Calu3 (cell line): ENCODE results near the gene USH2A. TPM values are rescaled to one million over a fixed set of nuclear protein-coding genes. Genes with fewer than 3 reads are reported as not detected.

Experiments used
- BruUV-seq: library from RNA; stranded (reverse); fragments of 400-500 nt; replicated peaks from 2 replicates; lab custom pipeline; 2021; lab: Mats Ljungman, UMichigan
- CTCF ChIA-PET: fragments of 300-600 bp; sonication (Branson Sonifier 250); formaldehyde crosslinking; loops from one replicate; lab custom pipeline; 2022; ENCODE audit warnings: antibody characterized with exemption; lab: Charles Lee
- DNase-seq: peaks from one replicate; pipeline ENCODE4 v3.0.0; 2022
- H3K27ac Mint-ChIP-seq: one replicate; pipeline ENCODE4 v1.8.0; 2022; ENCODE audit warnings: mixed read lengths; ENCODE audit not compliant: unreplicated experiment
- H3K27me3 Mint-ChIP-seq: one replicate; pipeline ENCODE4 v1.8.0; 2022; ENCODE audit warnings: mixed read lengths; ENCODE audit not compliant: unreplicated experiment
- H3K36me3 Mint-ChIP-seq: one replicate; pipeline ENCODE4 v1.8.0; 2022; ENCODE audit warnings: mild to moderate bottlenecking, moderate library complexity, mixed read lengths; ENCODE audit not compliant: insufficient read depth, unreplicated experiment
- H3K4me1 Mint-ChIP-seq: one replicate; pipeline ENCODE4 v1.8.0; 2022; ENCODE audit warnings: mild to moderate bottlenecking, low read depth, mixed read lengths; ENCODE audit not compliant: unreplicated experiment
- H3K4me3 Mint-ChIP-seq: one replicate; pipeline ENCODE4 v1.8.0; 2022; ENCODE audit warnings: mild to moderate bottlenecking, low read depth, moderate library complexity, mixed read lengths; ENCODE audit not compliant: unreplicated experiment
- H3K9me3 Mint-ChIP-seq: one replicate; pipeline ENCODE4 v1.8.0; 2022; ENCODE audit warnings: low read depth, mixed read lengths; ENCODE audit not compliant: unreplicated experiment
- intact Hi-C: fragments of 100-400 bp; cut with micrococcal nuclease; formaldehyde crosslinking; loops from one replicate; pipeline ENCODE4 v1.10.0; 2022; ENCODE audit not compliant: unreplicated experiment
- total RNA-seq: library from RNA; stranded (reverse); gene quantifications from 2 replicates; pipeline ENCODE4 v1.2.3, GENCODE V29; 2022
- TF ChIP-seq, protein P1 (sequence below): fragments of 200-600 bp; IDR thresholded peaks from one replicate; pipeline ENCODE4 v1.8.0; 2022; ENCODE audit warnings: antibody characterized with exemption; ENCODE audit not compliant: unreplicated experiment

Gene USH2A
- total RNA-seq, 1 experiment from 2014 or later = not detected

GRCh38 chr1:216045400-216045799, 377.8 kb downstream of the USH2A start:
- Mint-ChIP-seq H3K27me3 (no peaks in the 10 kb centered on the region), H3K4me1 (no peaks in the 10 kb centered on the region), H3K27ac (no peak overlapping the region)

DNA sequence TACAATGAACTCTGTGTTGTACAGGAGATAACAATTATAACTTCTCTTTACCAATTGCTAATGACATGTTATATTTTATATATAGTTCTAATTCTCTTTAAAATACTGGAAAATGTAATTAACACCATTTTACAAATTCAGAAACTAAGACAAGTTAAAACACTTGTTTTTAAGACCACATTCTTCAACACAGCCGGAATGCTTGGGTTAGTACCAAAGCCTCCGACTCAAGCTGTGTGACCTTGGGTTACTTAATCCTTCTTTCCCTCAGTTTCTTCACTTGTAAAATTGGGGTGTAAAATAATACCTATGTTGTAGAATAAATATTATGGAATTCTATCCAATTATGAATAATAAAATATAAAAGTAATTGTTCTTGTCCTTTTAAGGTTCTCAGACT, 378.7 kb downstream of the USH2A start:
- no TSS peak for BruUV-seq
- Mint-ChIP-seq H3K4me3 (no peak overlapping the region), H3K9me3 (no peaks in the 10 kb centered on the region), H3K4me1 (no peaks in the 10 kb centered on the region), H3K27ac (no peak overlapping the region), H3K27me3 (no peaks in the 10 kb centered on the region), H3K36me3 (no peaks in the 10 kb centered on the region)
- DNase-seq = no peak
- intact Hi-C loops = no loop called here
- CTCF ChIA-PET = no interaction called here
- TF ChIP-seq, protein P1, sequence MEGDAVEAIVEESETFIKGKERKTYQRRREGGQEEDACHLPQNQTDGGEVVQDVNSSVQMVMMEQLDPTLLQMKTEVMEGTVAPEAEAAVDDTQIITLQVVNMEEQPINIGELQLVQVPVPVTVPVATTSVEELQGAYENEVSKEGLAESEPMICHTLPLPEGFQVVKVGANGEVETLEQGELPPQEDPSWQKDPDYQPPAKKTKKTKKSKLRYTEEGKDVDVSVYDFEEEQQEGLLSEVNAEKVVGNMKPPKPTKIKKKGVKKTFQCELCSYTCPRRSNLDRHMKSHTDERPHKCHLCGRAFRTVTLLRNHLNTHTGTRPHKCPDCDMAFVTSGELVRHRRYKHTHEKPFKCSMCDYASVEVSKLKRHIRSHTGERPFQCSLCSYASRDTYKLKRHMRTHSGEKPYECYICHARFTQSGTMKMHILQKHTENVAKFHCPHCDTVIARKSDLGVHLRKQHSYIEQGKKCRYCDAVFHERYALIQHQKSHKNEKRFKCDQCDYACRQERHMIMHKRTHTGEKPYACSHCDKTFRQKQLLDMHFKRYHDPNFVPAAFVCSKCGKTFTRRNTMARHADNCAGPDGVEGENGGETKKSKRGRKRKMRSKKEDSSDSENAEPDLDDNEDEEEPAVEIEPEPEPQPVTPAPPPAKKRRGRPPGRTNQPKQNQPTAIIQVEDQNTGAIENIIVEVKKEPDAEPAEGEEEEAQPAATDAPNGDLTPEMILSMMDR = no peak

More at GRCh38 chr1:216045400-216045799, 377.8 kb downstream of the USH2A start:
- peak; percentile 5 for DNase-seq
- CTCF ChIA-PET = interaction anchor here (0.9 to 1.1 kb wide), 3 partner anchors 12 to 175 kb away, joined by 3 to 5 read pairs (median 4); no protein-coding TSS in a partner anchor
- H3K9me3 Mint-ChIP-seq = no peaks in the 10 kb centered on the region
- BruUV-seq = no TSS peak
- TF ChIP-seq, protein P1 = no peak
- intact Hi-C loops = no loop called here
- no peaks in the 10 kb centered on the region for H3K36me3 Mint-ChIP-seq
- H3K4me3 Mint-ChIP-seq = no peak overlapping the region

GRCh38 chr1:216034506-216034905, 388.7 kb downstream of the USH2A start:
- CTCF ChIA-PET = no interaction called here
- H3K9me3 Mint-ChIP-seq = no peaks in the 10 kb centered on the region
- no peaks in the 10 kb centered on the region for H3K27me3 Mint-ChIP-seq

DNA sequence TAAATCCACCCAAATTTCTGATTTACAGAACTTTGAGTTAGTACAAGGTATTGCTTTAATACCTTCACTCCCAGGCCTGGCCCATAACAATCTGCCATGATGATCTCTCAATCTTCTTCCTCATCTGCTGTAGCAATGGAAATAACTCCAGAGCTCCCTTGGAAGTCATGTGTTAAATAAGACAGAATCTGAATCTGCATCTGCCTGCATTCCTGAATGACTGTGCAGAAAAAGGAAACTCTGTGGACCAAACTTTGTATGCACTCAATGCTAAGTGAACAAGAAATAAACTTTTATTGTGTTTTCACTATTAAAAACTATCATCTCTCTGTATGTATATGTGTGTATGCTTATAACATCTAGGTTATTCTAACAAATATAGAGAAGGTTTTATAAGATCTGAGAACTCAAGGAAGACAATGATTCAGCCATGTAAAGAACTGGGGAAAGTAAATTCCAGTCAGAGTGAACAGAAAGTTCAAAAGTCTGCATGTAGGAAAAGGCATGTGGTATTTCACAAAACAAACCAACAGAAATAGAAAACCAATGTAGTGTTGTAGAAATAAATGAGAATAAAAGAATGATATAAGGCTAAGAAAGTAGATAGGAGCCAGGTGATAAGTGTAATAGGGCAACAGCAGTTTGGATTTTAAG, 390.2 kb downstream of the USH2A start:
- Mint-ChIP-seq H3K36me3 (no peaks in the 10 kb centered on the region), H3K27me3 (no peaks in the 10 kb centered on the region), H3K9me3 (no peaks in the 10 kb centered on the region), H3K4me1 (no peaks in the 10 kb centered on the region), H3K27ac (no peak overlapping the region), H3K4me3 (no peak overlapping the region)
- no TSS peak for BruUV-seq
- DNase-seq = no peak
- CTCF ChIA-PET = no interaction called here
- TF ChIP-seq, protein P1 = no peak
- intact Hi-C loops = loop anchor here (5.0 kb wide), 1 partner anchor 189 kb away; no protein-coding TSS in a partner anchor

More at GRCh38 chr1:216034506-216034905, 388.7 kb downstream of the USH2A start:
- no peaks in the 10 kb centered on the region for H3K4me1 Mint-ChIP-seq
- DNase-seq = peak; percentile 41
- BruUV-seq = no TSS peak
- no peak overlapping the region for H3K4me3 Mint-ChIP-seq
- H3K36me3 Mint-ChIP-seq = no peaks in the 10 kb centered on the region
- intact Hi-C loops = loop anchor here (2.0 to 5.0 kb wide), 2 partner anchors 160 to 188 kb away; no protein-coding TSS in a partner anchor
- TF ChIP-seq, protein P1 = no peak
- no peak overlapping the region for H3K27ac Mint-ChIP-seq
